K562 (cell line): ENCODE results near the gene TAF10. TPM values are rescaled to one million over a fixed set of nuclear protein-coding genes. Genes with fewer than 3 reads are reported as not detected.
A peak's percentile ranks its signal among the peaks of the same experiment; 100 is the strongest.

ENCODE experiments used
- ARID3A ChIP-seq: IDR thresholded peaks from 2 replicates; pipeline ENCODE4 v1.6.1; 2012; ENCODE audit warnings: low read depth, low read length, improper control_type of control experiment, borderline replicate concordance
- ARID3B ChIP-seq: fragments of 250-450 bp; sonication (Bioruptor Pico); IDR thresholded peaks from 2 replicates; pipeline ENCODE4 v1.4.0; 2020; ENCODE audit warnings: borderline replicate concordance
- CBX2 ChIP-seq: fragments of 200-600 bp; sonication (generic); IDR thresholded peaks from one replicate; pipeline ENCODE4 v1.6.1; 2012; ENCODE audit warnings: mild to moderate bottlenecking, low read length, inconsistent platforms; ENCODE audit not compliant: insufficient read depth, poor library complexity, severe bottlenecking
- DEAF1 ChIP-seq: fragments of 450-650 bp; formaldehyde crosslinking; IDR thresholded peaks from 2 replicates; pipeline ENCODE4 v1.4.0; 2020; ENCODE audit warnings: mild to moderate bottlenecking, moderate library complexity
- FOXO4 ChIP-seq: fragments of 450-650 bp; formaldehyde crosslinking; IDR thresholded peaks from 2 replicates; pipeline ENCODE4 v1.4.0; 2020; ENCODE audit warnings: mild to moderate bottlenecking, moderate library complexity
- HDAC2 ChIP-seq: fragments of 450-650 bp; IDR thresholded peaks from 2 replicates; pipeline ENCODE4 v1.6.1; 2016; ENCODE audit warnings: mild to moderate bottlenecking
- KAT2B ChIP-seq: IDR thresholded peaks from one replicate; pipeline ENCODE4 v1.6.1; 2012; ENCODE audit warnings: low read depth, mild to moderate bottlenecking, control low read depth, inconsistent platforms, low read length, moderate library complexity
- KDM4B ChIP-seq, 2 experiments: fragments of 450-650 bp in 1 of 2; sonication (generic) in 1 of 2; IDR thresholded peaks; 2 replicates each; pipeline ENCODE4 v1.6.1; 2016 to 2017; ENCODE audit warnings: borderline replicate concordance in 2 of 2, antibody characterized with exemption in 1 of 2, low read depth in 1 of 2, mild to moderate bottlenecking in 1 of 2
- MBD1 ChIP-seq: fragments of 250-450 bp; sonication (Bioruptor Pico); IDR thresholded peaks from 2 replicates; pipeline ENCODE4 v1.8.0; 2022; ENCODE audit warnings: inconsistent platforms
- PHF21A ChIP-seq: fragments of 450-650 bp; IDR thresholded peaks from 2 replicates; pipeline ENCODE4 v1.6.1; 2017; ENCODE audit warnings: low read depth, borderline replicate concordance
- RCOR1 ChIP-seq, 2 experiments: IDR thresholded peaks; 2 replicates each; pipeline ENCODE4 v1.6.1; 2012; ENCODE audit warnings: low read depth in 2 of 2, low read length in 2 of 2, borderline replicate concordance in 1 of 2, improper control_type of control experiment in 1 of 2
- RFX7 ChIP-seq: fragments of 250-450 bp; sonication (Bioruptor Pico); IDR thresholded peaks from 2 replicates; pipeline ENCODE4 v1.5.1; 2021; ENCODE audit warnings: mild to moderate bottlenecking
- SOX6 ChIP-seq: fragments of 450-650 bp; IDR thresholded peaks from 2 replicates; pipeline ENCODE4 v1.6.1; 2014; ENCODE audit warnings: mild to moderate bottlenecking
- SP2 ChIP-seq: IDR thresholded peaks from 2 replicates; pipeline ENCODE4 v1.6.1; 2011; ENCODE audit warnings: mild to moderate bottlenecking, low read depth, low read length, moderate library complexity; ENCODE audit not compliant: poor library complexity, severe bottlenecking; ENCODE audit errors: extremely low read depth
- SREBF1 ChIP-seq: fragments of 150-350 bp; IDR thresholded peaks from 2 replicates; pipeline ENCODE4 v1.6.1; 2014; ENCODE audit warnings: antibody characterized with exemption, low read depth, low read length, borderline replicate concordance
- TFAM ChIP-seq: fragments of 250-450 bp; sonication (Bioruptor Pico); conservative IDR thresholded peaks from 2 replicates; pipeline ENCODE4 v1.5.0; 2021; ENCODE audit warnings: mild to moderate bottlenecking, moderate library complexity
- YBX1 ChIP-seq: fragments of 450-650 bp; IDR thresholded peaks from 2 replicates; pipeline ENCODE4 v1.7.1; 2016; ENCODE audit warnings: mild to moderate bottlenecking
- ZFP91 ChIP-seq: sonication (generic); formaldehyde crosslinking; IDR thresholded peaks from 2 replicates; pipeline ENCODE4 v1.8.0; 2022; ENCODE audit warnings: mild to moderate bottlenecking, missing genetic modification reagents
- polyA plus RNA-seq, 8 experiments: library from polyadenylated mRNA; depleted of rRNA in 4 of 8; stranded (reverse) in 5 of 8; unstranded in 3 of 8; fragments of >200 nt; fragmentation: Nextera tagmentation in 2 of 8; fragmentation: Illumina TruSeq in 1 of 8; extraction: Ambion mirVana in 2 of 8; extraction: Trizol in 1 of 8; gene quantifications; 2 replicates each; pipeline versions ENCODE4 v1.2.1 to v1.2.3, GENCODE V29; 2011 to 2014; ENCODE audit warnings: inconsistent platforms in 1 of 8, missing spikeins in 1 of 8
- total RNA-seq, 7 experiments: library from RNA; depleted of rRNA in 6 of 7; stranded (reverse); fragments of >200 nt in 6 of 7; fragmentation: Illumina TruSeq in 2 of 7; extraction: Trizol in 2 of 7; gene quantifications; 2 replicates each; pipeline versions ENCODE4 v1.2.1 to v1.2.3, GENCODE V29; 2011 to 2021; ENCODE audit warnings: low replicate concordance in 1 of 7

TAF10 gene
- total and polyA plus RNA-seq, 9 of the 15 experiments (the other 6 are each of a cell fraction or from before 2014, with no cell fraction given) = 19.5 to 197 (median 121) TPM

- TF ChIP-seq FOXO4 (CRISPR knock-in tag) (no peak), RFX7 (CRISPR knock-in tag) (no peak), MBD1 (CRISPR knock-in tag) (no peak), SP2 (no peak), ZFP91 (CRISPR knock-in tag) (no peak), ARID3B (CRISPR knock-in tag) (no peak), CBX2 (no peak), YBX1 (no peak), KDM4B (IDR thresholded peaks at IDR 0.05; ENCODE audit: borderline replicate concordance in 2 of 2, low read depth in 1 of 2) (no peak), DEAF1 (CRISPR knock-in tag) (0 out of 2 replicates have a peak, but pooled peaks have one; percentile 35), HDAC2 (no peak; the same call in 1 of the 2 replicates), ARID3A (no peak), KAT2B (no peak), PHF21A (no peak), SREBF1 (no peak), SOX6 (no peak), RCOR1 (IDR thresholded peaks at IDR 0.05; ENCODE audit: borderline replicate concordance in 1 of 2, low read depth in 2 of 2, low read length in 2 of 2) (no peak; a peak in 1 of 4 replicates), TFAM (no peak)
These were observed 7.9 kb downstream of the TAF10 start (continued) for GRCh38 chr11:6604081-6604626.
